SU-DHL-6 (cell line): ENCODE results near the gene RNGTT.
A peak's percentile ranks its signal among the peaks of the same experiment; 100 is the strongest.

ENCODE experiments used
- H2AFZ ChIP-seq: fragments of 200-600 bp; sonication (generic); 2 replicates; pipeline ENCODE4 v1.6.1; 2014; ENCODE audit warnings: low read depth, mild to moderate bottlenecking, moderate library complexity, mixed read lengths, antibody characterized with exemption, low read length; ENCODE audit not compliant: severe bottlenecking
- H3F3A ChIP-seq: fragments of 200-600 bp; shearing (Covaris generic); 2 replicates; pipeline ENCODE4 v1.6.0; 2016; ENCODE audit warnings: antibody characterized with exemption, mild to moderate bottlenecking; ENCODE audit not compliant: insufficient read depth
- H3K27ac ChIP-seq: fragments of 200-600 bp; sonication (generic); 2 replicates; pipeline ENCODE4 v1.5.1; 2016; ENCODE audit warnings: low read depth, mild to moderate bottlenecking, low read length, moderate library complexity, mixed read lengths
- H3K27me3 ChIP-seq: fragments of 200-600 bp; sonication (generic), shearing (Covaris generic); 2 replicates; pipeline ENCODE4 v1.6.0; 2014; ENCODE audit warnings: mild to moderate bottlenecking, low read length
- H3K36me3 ChIP-seq: fragments of 200-600 bp; sonication (generic); 2 replicates; pipeline ENCODE4 v1.6.1; 2014; ENCODE audit warnings: mild to moderate bottlenecking, low read length, mixed read lengths
- H3K4me2 ChIP-seq: fragments of 300-600, 200-600 bp; shearing (Covaris generic), sonication (generic); 2 replicates; pipeline ENCODE4 v1.6.0; 2014; ENCODE audit warnings: low read length, low read depth, mild to moderate bottlenecking; ENCODE audit not compliant: poor library complexity, severe bottlenecking
- H3K4me3 ChIP-seq: fragments of 200-600 bp; sonication (generic); 2 replicates; pipeline ENCODE4 v1.5.1; 2014; ENCODE audit warnings: antibody characterized with exemption, low read length, mild to moderate bottlenecking, mixed read lengths; ENCODE audit not compliant: insufficient read depth, poor library complexity, severe bottlenecking
- H3K79me2 ChIP-seq: fragments of 200-600 bp; sonication (generic); 2 replicates; pipeline ENCODE4 v1.6.1; 2014; ENCODE audit warnings: mild to moderate bottlenecking, low read length, moderate library complexity; ENCODE audit not compliant: insufficient read depth
- H3K9ac ChIP-seq: fragments of 200-600 bp; sonication (generic); 2 replicates; pipeline ENCODE4 v1.7.0; 2014; ENCODE audit warnings: mild to moderate bottlenecking, low read length
- H3K9me2 ChIP-seq: fragments of 200-600 bp; sonication (generic); replicated peaks from 2 replicates; pipeline ENCODE4 v1.6.1; 2014; ENCODE audit warnings: low read length; ENCODE audit not compliant: insufficient read depth
- H3K9me3 ChIP-seq: fragments of 200-600 bp; sonication (generic); 2 replicates; pipeline ENCODE4 v1.6.1; 2014; ENCODE audit warnings: low read length, mixed read lengths; ENCODE audit not compliant: insufficient read depth
- H4K20me1 ChIP-seq: fragments of 200-600 bp; sonication (generic); 2 replicates; pipeline ENCODE4 v1.6.1; 2014; ENCODE audit warnings: low read depth, mild to moderate bottlenecking, antibody characterized with exemption, low read length, moderate library complexity, mixed read lengths
- EZH2phosphoT487 ChIP-seq: fragments of 200-600 bp; sonication (generic), shearing (Covaris generic); conservative IDR thresholded peaks from 2 replicates; pipeline ENCODE4 v1.6.1; 2018; ENCODE audit warnings: mild to moderate bottlenecking, antibody characterized with exemption, low read length, moderate library complexity, mixed read lengths
- TF ChIP-seq, protein P1 (sequence below): fragments of 200-600 bp; sonication (generic); IDR thresholded peaks from one replicate; pipeline ENCODE4 v1.5.1; 2017; ENCODE audit warnings: antibody characterized with exemption, mild to moderate bottlenecking, low read length, moderate library complexity; ENCODE audit not compliant: insufficient read depth, poor library complexity, severe bottlenecking

Gene RNGTT

DNA sequence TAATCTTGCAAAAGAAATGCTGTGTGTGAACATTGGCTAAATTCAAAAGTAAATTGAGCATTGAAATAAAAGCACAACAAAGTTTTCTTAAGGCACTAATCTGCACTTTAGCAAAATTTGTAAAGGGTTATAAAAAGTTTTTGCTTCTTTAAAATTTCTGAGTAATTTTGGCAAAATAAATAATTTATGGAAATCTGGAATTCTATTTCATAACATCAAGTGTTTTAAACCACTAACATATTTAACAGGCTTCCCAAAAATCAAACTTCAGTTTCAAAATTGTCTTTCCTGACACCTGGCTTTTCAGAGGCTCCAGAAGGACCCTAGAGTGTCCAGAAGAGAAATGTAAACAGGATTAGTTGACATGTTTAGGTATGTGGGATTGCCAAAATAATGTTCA lies 4.5 kb upstream of the RNGTT start:
- Histone ChIP-seq H3F3A (no peaks in the 10 kb centered on the region), H3K4me3 (no peak overlapping the region), H3K27ac (no peak overlapping the region)

DNA sequence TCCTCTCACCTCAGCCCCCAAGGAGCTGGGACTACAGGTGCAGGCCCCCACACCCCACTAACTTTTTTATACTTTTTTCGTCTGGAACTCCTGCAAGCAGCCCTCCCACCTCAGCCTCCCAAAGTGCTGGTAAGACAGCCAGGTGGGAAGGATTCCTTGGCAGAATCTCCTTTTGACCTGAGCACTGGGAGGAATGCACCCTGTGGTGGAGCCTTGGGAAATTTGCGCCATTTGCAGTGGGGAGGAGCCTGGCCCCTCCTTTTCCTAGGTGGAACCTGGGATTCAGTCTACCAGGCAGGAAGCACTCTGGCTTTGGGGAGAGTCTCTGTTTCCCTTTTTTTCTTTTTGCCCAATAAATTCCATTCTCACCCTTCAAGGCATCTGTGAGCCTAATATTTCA lies 2.3 kb upstream of the RNGTT start:
- H3F3A ChIP-seq: no peaks in the 10 kb centered on the region
- TF ChIP-seq EZH2phosphoT487: no peak
- TF ChIP-seq, protein P1, sequence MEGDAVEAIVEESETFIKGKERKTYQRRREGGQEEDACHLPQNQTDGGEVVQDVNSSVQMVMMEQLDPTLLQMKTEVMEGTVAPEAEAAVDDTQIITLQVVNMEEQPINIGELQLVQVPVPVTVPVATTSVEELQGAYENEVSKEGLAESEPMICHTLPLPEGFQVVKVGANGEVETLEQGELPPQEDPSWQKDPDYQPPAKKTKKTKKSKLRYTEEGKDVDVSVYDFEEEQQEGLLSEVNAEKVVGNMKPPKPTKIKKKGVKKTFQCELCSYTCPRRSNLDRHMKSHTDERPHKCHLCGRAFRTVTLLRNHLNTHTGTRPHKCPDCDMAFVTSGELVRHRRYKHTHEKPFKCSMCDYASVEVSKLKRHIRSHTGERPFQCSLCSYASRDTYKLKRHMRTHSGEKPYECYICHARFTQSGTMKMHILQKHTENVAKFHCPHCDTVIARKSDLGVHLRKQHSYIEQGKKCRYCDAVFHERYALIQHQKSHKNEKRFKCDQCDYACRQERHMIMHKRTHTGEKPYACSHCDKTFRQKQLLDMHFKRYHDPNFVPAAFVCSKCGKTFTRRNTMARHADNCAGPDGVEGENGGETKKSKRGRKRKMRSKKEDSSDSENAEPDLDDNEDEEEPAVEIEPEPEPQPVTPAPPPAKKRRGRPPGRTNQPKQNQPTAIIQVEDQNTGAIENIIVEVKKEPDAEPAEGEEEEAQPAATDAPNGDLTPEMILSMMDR: no peak
- H2AFZ ChIP-seq: no peak overlapping the region
- H3K4me2 ChIP-seq: no peak overlapping the region
- no peak overlapping the region for H3K4me3 ChIP-seq
- H3K79me2 ChIP-seq: peaks cover 28% of the 10 kb centered on the region
- no peaks in the 10 kb centered on the region for H3K9me2 ChIP-seq
- H3K36me3 ChIP-seq: no peaks in the 10 kb centered on the region
- no peak overlapping the region for H3K9ac ChIP-seq
- no peaks in the 10 kb centered on the region for H3K9me3 ChIP-seq
- H4K20me1 ChIP-seq: 0 out of 2 replicates have a peak, but pooled peaks cover 7% of the 10 kb centered on the region
- no peak overlapping the region for H3K27ac ChIP-seq
- no peaks in the 10 kb centered on the region for H3K27me3 ChIP-seq

More for the DNA sequence above, 4.5 kb upstream of the RNGTT start:
- Histone ChIP-seq H3K4me2 (no peak overlapping the region), H3K9me3 (no peaks in the 10 kb centered on the region), H3K27me3 (no peaks in the 10 kb centered on the region), H4K20me1 (no peaks in the 10 kb centered on the region), H3K36me3 (no peaks in the 10 kb centered on the region), H3K9ac (no peak overlapping the region), H3K79me2 (peaks cover 6% of the 10 kb centered on the region), H3K9me2 (no peaks in the 10 kb centered on the region), H2AFZ (no peak overlapping the region)
- TF ChIP-seq, protein P1: no peak
- TF ChIP-seq EZH2phosphoT487: no peak

DNA sequence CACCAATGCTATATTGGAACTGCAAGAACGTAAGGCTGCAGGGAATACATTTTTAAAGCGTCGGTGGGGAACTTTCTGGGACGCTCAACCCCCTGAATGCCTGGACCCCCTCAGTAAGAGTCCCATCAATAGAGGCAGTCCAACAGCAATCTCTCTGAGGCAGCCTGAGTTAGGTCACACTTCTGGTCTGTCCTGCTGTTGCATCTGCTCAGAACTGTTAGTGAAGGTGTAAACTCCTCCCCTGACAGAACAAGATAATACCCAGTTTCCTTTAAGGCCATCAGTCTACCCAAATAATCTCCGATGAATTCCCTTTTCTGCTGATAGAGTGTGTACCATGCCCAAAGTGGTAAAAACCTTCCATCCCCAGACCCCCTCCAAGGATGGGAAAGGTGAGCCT lies 1.1 kb upstream of the RNGTT start:
- no peaks in the 10 kb centered on the region for H3K9me2 ChIP-seq
- no peak overlapping the region for H3K27ac ChIP-seq
- no peaks in the 10 kb centered on the region for H3K9me3 ChIP-seq
- peak overlapping the region; percentile 94 for H3K4me3 ChIP-seq
- H3K4me2 ChIP-seq: peak overlapping the region; percentile 74
- peak overlapping the region; percentile 80 for H3K9ac ChIP-seq
- H3K36me3 ChIP-seq: no peaks in the 10 kb centered on the region
- no peaks in the 10 kb centered on the region for H3K27me3 ChIP-seq
- 0 out of 2 replicates have a peak, but pooled peaks cover 7% of the 10 kb centered on the region for H4K20me1 ChIP-seq
- H3K79me2 ChIP-seq: peaks cover 39% of the 10 kb centered on the region
- H3F3A ChIP-seq: no peaks in the 10 kb centered on the region
- no peak overlapping the region for H2AFZ ChIP-seq
- TF ChIP-seq, protein P1: no peak
- no peak for TF ChIP-seq EZH2phosphoT487
